ENCODE data around the gene CTNND1. TPM values are rescaled to one million over a fixed set of nuclear protein-coding genes. Genes with fewer than 3 reads are reported as not detected.

Gene CTNND1
- total RNA-seq, 1 experiment from 2014 or later = 49.5 TPM

Small RNAs within 50 kb of the gene (small RNA-seq; reads per million reads assigned to genes)
- gene AP001931.1 (not detected), gene TMX2-CTNND1 (not detected)

Other genes starting within 250 kb of the CTNND1 start
- 13.6 and 14.5 TPM in 2 replicates for gene SLC43A1, start 246.1 kb upstream of the CTNND1 start, total RNA-seq (2014; rRNA removed; shearing (Covaris generic))
- gene TIMM10, start 231.0 kb upstream of the CTNND1 start, total RNA-seq (2014; rRNA removed; shearing (Covaris generic)) = 115 and 191 TPM in 2 replicates
- gene SMTNL1, start 224.2 kb upstream of the CTNND1 start, total RNA-seq (2014; rRNA removed; shearing (Covaris generic)) = not detected in 2 replicates
- 37.3 and 51.2 TPM in 2 replicates for gene UBE2L6, start 194.1 kb upstream of the CTNND1 start, total RNA-seq (2014; rRNA removed; shearing (Covaris generic))
- not detected in 2 replicates for gene SERPING1, start 164.1 kb upstream of the CTNND1 start, total RNA-seq (2014; rRNA removed; shearing (Covaris generic))
- 0.42 and 0.84 TPM in 2 replicates for gene YPEL4, start 111.9 kb upstream of the CTNND1 start, total RNA-seq (2014; rRNA removed; shearing (Covaris generic))
- gene CLP1, start 104.0 kb upstream of the CTNND1 start, total RNA-seq (2014; rRNA removed; shearing (Covaris generic)) = 41.5 and 42.9 TPM in 2 replicates
- gene ZDHHC5, start 93.7 kb upstream of the CTNND1 start, total RNA-seq (2014; rRNA removed; shearing (Covaris generic)) = 36.9 and 59.0 TPM in 2 replicates
- gene MED19, start 49.6 kb upstream of the CTNND1 start, total RNA-seq (2014; rRNA removed; shearing (Covaris generic)) = 29.3 and 32.1 TPM in 2 replicates
- gene TMX2, start 49.2 kb upstream of the CTNND1 start, total RNA-seq (2014; rRNA removed; shearing (Covaris generic)) = 161 and 179 TPM in 2 replicates
- gene SELENOH, start 20.3 kb upstream of the CTNND1 start, total RNA-seq (2014; rRNA removed; shearing (Covaris generic)) = 134 and 180 TPM in 2 replicates
- not detected in 2 replicates for gene BTBD18, start 10.0 kb upstream of the CTNND1 start, total RNA-seq (2014; rRNA removed; shearing (Covaris generic))

Measured in HT1080 (cell line).